NCI-H1930 (cell line): ENCODE data around the gene FAM98B.
"Not testable (repeated sequence)": the region's sequence is repeated elsewhere in the genome, so short reads cannot be mapped to it uniquely, and the experiment has no call there.

ENCODE experiments used
- DNase-seq, 2 experiments: peaks; one replicate each; lab custom pipeline; 2025; lab: John Stamatoyannopoulos, UW

Gene FAM98B

DNA sequence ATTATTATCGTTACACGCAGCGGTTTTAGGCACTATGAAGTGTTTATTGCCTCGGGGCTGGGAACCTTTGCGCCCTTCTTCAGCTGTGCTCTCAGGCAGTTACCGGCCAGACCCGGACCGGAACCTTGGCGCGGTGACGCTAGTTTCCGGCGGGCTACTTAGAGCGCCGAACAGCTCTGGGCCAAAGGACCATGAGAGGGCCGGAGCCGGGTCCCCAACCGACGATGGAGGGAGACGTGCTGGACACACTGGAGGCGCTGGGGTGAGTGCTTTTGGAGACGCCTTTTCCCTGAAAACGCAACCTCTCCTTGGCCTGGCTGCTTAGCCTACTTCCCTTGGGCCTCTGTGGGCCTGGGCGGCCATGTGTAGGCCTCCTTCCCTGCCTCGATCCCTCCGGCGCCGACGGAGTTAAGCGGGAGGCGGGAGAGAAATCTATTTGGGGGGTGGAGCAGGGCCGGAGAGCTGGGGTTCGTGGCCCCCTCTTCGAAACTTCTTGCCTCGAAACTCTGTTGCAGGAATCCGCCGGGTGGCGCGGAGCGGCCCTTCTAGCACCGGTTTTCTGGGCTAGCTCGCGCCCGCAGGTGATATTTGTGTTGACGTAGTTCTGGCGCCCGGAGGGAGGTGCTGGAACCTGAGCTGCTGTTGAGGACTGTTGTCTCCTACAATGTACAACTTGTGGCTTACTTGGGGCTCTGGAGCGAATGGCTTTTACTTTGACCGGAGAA is at the start of gene FAM98B:
FAM98B (plus strand) TSS at position 157 of the 725 bp plus-strand sequence; CDS start at position 192, 35 bp downstream.
- peak; percentile 47 to 77 for DNase-seq

DNA sequence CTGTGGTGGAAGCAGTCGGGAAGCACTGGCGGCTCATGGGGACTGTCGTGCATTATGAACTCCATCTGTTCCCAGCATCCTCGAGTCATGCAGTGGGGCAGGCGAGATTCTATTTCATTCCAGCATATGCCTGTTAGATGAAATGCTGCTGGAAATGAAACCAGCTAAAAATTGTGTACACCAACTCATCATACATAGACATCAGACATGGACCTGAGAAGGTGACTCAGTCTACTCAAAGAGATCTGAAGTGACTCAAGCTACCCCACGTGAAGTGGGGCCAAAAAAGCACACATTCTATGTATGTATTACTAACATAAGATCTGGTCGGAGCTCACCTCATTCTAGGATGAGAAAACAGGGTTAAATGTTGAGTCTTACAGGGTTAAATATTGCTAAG is 47.5 kb upstream of the FAM98B start:
- DNase-seq, result no peak

DNA sequence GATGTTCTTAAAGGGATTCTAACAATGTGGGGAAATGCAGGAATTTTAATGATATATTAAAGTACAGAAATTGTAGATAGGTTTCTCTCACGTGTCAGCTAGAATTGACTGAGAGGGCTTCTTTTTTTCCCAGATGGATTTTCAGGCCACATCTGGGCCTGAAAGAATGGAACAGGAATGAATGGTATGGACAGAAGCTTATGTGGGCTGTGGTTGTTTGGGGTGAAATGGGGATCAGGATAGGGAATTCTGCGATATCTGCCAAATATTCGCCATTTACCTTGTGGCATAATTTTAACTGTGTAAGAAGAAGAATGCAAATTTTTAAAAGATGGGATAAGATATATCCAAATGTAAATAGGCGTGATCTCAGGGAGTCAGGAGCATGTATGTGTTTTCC is 45.4 kb upstream of the FAM98B start:
- no peak for DNase-seq

DNA sequence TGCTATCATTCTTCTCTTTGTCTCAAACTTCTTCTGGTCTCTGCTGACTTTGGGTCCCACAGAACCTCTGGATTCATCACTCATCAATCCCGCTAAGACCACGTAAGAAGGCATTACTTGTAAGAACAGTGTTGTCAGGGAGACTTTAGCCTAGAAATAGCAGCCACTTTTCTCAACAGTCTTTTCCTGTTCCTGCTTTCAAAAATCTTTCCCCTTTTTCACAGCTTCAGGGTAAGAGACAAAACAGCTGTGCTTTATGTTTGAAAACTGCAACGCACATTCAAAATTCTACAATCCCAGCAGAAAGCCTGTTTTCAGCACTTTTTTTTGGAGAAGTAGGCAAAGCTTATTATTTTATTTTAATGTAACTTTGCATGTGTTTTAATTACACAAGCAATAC is 42.0 kb upstream of the FAM98B start:
- no peak for DNase-seq

DNA sequence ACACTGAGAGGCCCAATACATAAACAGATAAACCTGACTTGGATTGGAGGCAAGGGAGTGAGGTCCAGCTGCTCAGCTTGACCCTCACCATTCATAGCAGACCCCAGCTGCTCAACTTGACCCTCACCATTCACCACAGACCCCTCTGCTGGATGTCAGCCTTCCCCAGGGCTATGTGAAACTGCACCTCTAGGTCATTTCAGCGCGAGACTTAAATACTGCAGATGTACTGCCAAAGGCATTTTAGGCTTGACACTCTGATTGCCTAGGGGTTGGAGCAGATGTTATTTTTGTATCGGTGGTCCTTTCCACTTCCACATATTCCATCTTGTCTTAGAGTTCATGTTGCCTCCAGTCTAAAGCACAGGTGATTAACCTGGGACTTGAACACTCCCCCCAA is 41.5 kb upstream of the FAM98B start:
- DNase-seq, result no peak

DNA sequence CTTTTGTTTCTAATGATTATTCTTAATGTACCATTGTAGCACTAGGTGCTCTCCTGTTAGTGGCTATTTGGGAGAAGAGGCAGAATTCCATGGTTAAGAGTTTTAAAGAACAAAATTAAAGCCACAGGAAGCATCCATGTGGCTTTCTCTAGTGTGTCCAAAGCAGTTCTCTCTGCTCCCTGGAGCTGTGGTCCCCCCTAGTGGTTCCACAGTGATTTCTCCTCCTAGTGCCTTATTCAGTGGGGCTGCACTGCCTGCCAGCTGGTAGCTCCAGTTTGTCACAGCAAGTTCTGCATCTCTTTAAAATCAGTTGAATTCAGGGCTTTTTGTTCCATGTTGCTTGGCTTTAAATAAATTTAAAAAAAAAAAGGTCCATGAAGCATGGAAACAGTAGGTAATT is 39.6 kb upstream of the FAM98B start:
- DNase-seq, result no peak

DNA sequence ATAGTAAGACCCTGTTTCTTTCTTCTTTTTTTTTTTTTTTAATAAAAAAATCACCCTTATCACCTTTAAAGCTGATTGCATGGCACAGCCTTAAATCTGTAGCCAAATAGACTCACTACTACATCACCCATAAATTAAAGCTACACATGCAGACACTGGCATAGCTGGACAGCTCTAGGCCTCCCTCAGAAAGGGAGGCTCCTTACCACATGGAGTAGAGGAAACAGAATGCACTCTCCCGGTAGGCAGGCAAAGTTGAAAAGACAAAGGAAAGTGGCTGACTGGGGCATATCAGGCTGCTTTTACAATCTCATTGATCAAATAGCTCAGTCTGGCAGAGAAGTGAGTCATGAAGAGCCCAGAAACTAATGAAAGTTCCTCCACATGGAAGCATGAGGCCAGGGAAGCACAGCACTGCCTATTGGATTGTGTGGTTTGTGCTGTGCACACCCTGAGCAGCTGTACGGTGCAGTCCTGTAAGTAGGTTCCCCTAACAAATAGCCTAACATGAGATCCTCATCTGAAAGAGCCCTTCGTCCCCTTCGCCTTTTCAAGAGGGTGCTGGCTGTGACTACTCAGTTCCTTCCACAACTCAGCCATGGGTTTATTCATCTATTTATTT is 32.7 kb upstream of the FAM98B start:
- no peak for DNase-seq

DNA sequence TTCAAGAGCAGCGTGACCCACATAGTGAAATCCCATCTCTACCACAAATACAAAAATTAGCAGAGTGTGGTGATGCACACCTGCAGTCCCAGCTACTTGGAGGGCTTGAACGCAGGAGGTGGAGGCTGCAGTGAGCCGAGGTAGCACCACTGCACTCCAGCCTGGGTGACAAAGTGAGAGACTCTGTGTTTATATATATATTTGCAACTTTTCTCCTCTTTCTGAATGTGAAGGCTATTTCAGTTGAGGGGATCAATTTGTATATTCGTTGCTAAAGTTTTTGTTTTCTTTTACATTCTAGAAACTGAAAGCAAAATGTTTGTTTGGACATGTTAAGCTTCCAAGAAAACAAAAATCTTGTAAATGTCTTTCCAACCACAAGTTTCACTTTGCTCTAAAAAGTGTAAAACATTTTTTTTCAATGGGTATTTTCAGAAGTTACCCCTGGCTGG is 29.8 kb upstream of the FAM98B start:
- DNase-seq, result no peak

DNA sequence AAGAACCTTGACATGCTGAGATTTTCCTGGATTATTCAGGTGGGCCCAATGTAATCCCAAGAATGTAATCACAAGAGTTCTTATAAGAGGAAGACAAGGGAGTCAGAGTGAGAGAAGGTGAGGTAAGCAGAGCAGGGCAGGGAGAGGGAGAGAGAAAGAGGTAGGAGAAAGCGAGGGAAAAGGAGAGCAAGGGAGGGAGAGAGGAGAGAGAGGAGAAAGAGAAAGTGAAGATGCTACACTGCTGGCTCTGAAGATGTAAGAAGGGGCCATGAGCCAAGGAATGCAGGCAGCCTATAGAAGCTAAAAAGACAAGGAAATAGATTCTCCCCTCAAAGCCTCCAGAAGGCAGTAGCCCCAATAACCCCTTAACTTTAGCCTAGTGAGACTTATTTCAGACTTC is 28.7 kb upstream of the FAM98B start:
- DNase-seq, result no peak

DNA sequence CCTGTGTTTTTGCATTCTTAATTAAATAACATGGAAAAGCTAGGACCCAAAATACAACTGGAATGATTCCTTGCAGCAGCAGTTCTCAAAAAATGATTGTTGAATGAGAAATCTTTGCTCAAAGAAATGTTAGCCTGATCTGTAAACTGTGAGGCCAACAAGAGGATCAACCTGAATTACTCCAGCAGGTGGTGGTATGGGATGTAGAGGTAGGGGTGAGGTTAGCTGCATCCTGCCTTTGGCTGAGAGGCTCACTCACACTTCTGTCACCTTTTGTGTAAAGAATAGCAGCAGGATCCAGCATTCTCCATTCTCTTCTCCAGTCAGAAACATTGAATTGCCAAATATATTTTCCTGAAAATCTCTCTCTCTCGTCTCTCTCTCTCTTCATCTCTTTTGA is 26.5 kb upstream of the FAM98B start:
- no peak for DNase-seq

DNA sequence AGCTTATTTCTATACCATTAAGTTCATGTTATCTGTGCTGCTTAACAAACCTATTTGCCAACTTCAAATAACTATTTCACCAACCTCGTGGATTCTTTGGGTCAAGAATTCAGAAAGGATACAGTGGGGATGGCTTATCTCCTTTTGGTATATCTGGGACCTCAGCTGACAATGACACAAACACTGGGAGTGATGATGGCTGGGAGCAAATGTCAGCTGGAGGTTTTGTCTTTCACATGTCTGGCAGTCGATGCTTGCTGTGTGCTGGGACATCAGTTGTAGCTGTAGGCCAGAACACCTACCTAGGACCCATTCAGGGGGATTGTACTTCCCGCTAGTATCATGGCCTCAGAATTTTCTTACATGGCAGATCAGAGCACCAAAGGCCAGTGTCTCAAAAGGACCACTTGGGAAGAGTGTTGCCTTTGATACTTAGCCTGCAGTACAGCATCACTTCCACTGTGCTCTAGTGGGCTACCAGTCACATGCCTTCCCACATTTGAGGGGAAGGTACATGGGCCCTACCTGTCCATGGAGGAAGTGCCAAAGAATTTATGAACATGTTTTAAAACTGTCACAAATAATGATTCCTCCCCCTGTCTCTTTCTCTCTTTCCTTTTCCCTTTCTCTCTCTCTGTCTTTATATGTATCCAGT is 23.7 kb upstream of the FAM98B start:
- DNase-seq, result no peak

DNA sequence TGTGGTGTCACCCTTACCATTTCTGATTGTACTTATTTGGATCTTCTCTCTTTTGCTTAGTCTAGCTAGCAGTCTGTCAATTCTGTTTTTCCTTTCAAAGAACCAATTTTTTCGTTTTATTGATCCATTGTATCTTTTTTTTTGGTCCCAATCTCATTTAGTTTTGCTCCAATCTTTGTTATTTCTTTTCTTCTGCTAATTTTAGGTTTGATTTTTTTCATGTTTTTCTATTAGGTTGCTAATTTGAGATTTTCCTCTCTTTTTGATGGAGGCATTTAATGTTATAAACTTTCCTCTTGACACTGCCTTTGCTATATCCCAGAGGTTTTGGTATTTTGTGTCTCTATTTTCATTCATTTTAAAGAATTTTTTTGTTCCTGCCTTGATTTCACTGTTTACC is 16.9 kb upstream of the FAM98B start:
- DNase-seq, result no peak

DNA sequence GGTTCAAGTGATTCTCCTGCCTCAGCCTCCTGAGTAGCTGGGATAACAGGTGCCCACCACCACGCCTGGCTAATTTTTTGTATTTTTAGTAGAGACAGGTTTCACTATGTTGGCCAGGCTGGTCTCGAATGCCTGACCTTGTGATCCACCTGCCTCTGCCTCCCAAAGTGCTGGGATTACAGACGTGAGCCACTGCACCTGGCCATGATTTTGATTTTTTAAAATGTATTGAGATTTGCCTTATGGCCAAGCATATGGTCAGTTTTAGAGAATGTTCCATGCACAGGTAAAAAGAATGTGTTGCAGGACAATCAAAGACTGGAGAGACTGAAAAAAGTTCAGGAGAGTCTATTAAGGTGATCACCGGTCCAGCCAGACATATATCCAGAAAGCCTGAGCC is 16.3 kb upstream of the FAM98B start:
- DNase-seq, result not testable (repeated sequence)

DNA sequence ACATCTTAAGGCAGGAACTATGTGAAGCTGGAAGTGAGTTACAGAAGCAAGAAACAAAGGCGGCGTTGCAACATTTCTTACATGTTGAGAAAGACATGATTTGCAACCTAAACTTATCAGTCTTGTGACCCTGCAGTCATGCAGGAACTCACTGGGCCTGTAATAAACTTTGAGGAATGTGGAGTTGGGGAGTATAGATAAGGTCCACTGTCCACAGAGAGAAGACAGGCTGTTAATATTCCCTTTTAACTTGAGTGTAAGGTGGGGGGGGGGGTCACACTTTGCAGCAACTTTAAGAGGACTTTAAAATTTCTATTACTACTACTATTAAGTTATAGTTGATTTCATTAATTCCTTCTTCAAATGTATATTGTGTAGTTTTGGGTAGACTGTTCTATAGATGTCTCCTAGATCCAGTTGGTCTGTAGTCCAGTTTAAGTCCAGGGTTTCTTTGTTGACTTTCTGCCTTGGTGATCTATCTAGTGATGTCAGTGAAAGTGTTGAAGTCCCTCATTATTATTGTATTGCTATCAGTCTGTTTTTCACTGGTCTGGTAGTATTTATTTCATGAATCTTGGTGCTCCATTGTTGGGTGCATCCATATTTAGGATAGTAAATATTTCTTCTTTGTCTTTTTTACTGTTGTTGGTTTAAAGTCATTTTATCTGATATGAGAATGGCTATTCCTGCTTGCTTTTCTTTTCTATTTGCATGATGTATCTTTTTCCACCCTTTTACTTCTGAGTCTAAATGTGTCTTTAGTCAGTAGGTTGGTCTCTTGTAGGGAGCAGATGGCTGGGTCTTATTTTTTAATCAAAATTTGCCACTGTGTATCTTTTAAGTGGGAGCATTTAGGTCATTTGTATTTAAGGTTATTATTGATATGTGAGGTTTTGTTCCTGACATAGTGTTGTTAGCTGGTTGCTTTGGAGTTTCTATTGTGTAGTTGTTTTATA is 15.6 kb upstream of the FAM98B start:
- DNase-seq, result no peak

DNA sequence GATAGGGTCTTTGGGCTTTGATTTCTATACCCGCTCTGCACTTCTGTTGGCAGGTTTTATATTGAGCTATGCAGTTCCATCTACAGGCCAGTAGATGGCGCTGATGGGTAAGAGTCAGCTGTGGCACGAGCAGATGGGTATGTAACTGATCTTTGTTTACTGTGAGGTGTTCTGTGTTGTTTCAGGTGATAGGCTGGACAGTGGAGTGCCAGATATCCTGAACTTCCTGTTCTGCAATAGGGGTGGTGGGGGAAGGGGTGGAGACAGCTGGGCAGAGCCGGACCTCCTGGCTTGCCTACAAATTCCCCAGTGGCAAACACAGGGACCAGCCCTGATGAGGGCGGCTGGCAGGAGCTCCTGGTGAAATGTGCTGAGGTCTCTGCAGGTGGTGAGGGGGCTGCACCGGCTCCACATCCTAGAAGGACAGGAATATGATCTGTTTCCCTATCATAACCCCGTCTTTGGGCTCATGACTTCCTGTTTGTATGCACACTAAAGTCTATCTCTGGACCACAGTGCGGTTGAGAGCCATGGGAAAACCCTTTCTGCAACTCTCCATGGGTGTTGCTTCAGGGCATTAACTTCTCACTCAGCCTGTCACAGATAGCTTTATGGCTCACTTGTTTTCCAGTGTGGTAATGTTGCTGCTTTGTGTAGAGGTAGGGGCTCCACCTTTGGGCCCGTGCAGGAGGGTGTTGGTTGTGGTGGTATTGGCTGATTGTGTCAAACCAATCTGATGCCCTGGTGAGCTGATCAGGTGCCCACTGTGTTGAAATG is 13.4 kb upstream of the FAM98B start:
- peak in 1 of 2 experiments; percentile 5 for DNase-seq

DNA sequence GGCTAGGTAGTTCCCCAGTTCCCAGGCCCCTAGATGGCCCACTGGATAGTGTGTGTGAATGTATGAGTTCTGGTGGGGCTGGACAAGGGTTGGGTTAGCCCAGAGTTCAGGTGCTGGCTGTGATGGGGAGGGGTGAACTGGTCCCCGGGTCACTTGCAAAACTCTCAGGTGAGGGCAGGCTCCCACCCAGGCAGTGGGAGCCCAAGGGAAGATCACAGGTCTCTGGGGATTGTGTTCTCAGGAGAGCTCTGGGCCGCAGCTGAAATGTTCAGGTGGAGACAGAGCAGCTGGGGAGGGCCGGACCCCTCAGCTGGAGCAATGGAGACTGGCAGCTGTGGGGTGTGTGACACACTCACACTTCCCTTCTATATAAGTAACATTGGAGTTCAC is 12.8 kb upstream of the FAM98B start:
- DNase-seq, result no peak

DNA sequence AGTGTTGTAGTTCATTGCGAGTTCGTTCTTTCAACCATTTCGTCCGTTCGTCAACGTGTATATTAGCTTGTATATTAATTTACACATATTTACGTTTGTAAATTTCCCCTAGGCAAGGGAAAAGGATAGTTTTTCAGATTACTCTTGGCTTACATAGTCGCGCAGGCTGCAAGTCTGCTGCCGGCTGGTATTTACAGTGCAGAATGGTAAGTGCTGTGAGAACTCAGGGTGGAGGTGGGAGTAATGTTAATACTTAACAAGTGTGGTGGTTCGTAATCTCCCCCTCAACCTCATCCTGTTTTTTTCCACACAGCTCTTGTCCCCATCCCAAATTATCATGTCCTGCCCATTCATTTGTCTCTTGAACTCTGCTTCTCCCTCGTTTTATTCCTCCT is 766 bp downstream of the FAM98B start:
- no peak for DNase-seq

DNA sequence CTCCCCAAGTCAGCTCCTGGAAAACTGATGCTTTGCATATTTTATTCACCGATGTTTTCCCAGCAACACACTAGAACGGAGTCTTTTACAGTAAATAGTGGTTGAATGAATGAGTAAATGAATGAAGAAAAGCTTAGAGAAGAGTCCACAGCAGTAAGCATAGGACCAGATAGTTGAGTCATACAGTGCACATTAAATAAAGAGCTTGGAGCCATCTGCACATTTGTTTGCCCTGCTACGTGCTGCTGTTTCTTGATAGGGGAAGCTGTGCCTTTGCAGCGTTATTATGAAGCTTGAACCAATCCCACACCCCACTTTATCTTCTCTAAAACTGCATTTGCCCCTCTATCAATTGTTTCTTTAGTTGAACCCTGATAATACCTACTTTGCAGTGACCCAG is 1.2 kb downstream of the FAM98B start:
- no peak for DNase-seq

DNA sequence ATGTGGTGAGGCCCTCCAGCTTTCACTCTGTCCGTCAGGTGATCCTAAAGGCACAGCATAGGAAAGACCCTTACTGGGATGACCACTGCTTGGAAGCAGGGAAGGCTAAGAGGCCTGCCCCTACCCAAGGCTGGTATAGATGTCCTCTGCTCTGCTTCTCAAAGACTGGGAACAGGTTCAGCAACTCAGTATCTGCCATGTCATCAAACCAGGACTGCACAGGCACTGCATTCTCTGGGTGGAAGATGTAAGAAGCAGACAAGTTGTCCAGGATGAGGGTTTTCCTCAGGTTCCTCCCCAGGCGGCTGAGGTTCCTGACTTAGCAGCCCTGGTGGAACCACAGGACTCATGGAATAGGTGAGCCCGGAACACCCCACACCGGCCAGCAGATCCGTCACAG is 4.7 kb downstream of the FAM98B start:
- DNase-seq, result no peak

DNA sequence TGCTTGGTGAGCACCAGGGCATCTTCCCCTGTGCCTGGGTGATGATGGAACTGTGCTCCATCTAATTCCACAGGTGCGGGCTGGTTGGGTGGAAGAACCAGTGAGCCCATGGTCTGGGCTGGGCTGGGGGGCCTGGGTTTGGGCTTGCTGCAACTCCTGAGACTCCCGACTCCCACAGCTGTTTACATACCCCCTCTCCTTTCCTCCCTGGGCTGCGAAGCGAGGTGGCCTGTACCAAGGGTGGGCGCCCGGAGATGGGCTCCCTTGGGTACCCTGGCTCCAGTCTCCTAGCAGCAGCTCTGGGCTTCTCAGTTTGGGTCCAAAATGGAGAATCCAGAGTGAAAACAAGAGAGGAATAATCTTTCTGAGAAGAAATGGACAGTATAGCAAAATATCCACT is 5.6 kb downstream of the FAM98B start:
- DNase-seq, result no peak

DNA sequence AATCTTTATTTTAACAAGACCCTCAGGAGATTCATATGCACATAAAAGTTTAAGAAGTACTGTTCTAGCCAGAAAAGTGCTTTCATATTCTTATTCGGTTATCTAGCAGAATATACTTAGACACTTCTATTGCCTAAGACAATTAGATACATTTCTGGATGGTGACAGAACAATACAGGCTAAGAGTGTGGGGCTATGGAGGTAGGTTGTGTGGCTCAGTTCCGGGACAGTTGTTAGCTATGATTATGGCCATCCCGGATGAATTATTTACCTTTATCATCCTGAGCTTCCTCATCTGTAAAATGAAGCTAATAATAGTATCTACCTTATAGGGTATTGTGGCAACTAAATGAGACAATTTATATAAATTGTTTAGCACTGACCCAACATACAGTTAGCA is 6.6 kb downstream of the FAM98B start:
- no peak for DNase-seq
